ENCODE measurements around the gene ZFYVE28. TPM values are rescaled to one million over a fixed set of nuclear protein-coding genes. Genes with fewer than 3 reads are reported as not detected.
A peak's percentile ranks its signal among the peaks of the same experiment; 100 is the strongest.

The ZFYVE28 gene
- total RNA-seq, 2 donors from 2014 or later, result 29.6 to 31.6 TPM

GRCh38 chr4:2292646-2293108 is 125.8 kb downstream of the ZFYVE28 start:
- Histone ChIP-seq H3K9me3 (no peaks in the 10 kb centered on the region), H3K4me3 (no peak overlapping the region), H3K4me1 (no peaks in the 10 kb centered on the region), H3K9ac (ENCODE audit: low read depth in 2 of 2, low read length in 2 of 2) (no peak overlapping the region), H3K36me3 (no peaks in the 10 kb centered on the region), H3K27me3 (no peaks in the 10 kb centered on the region), H3K27ac (no peak overlapping the region)
- no peak for TF ChIP-seq CTCF (IDR thresholded peaks at IDR 0.05)
- intact Hi-C loops (cut with DNase I), result no loop called here
- no peak for DNase-seq

DNA sequence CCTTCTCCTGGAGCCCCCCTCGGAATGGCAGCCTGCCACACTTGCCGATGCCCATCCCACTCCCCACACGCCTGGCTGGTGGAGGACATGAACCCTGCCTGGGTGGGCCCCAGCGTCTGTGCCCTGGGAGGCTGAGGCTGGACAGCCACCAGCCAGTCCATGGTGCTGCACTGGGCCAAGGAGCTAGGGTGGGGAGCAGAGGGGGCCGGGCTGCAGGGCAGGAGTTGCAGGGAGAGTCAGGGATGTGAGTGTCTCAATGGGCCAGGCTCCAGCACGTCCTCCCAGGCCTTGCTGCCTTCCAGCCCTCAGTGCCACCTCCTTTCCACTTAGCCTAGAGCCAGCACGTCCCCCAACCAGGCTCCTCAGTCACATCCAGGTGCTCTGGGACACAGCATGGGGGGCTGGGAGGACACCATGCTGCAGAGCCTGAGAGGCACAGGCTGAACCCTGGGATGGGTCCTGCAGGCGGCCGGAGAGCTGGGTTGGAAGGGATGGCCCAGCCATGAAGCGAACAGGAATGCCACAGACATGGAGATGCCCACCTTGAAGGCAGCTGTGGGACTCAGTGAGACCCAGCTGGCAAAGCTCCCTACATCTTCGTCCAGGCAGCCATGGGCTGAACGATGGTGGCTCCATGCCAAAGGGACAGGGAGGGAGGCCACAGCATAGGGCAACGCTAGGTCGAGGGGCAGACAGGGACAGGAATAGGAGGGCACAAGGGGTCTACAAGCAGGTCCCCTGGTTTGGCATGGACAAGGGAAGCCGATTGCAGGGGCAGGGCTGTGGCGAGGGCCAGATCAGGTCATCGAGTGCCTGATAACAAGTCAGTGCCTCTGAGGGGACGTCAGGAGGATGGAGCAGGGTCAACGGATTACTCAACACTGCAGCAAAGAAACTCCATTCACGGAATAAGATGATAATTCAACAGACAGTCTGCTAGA is 126.5 kb downstream of the ZFYVE28 start:
- no peaks in the 10 kb centered on the region for H3K9me3 ChIP-seq
- TF ChIP-seq CTCF (IDR thresholded peaks at IDR 0.05), result no peak
- H3K4me1 ChIP-seq, result no peaks in the 10 kb centered on the region
- H3K27ac ChIP-seq, result no peak overlapping the region
- DNase-seq, result no peak
- H3K27me3 ChIP-seq, result no peaks in the 10 kb centered on the region
- H3K4me3 ChIP-seq, result no peak overlapping the region
- intact Hi-C loops (cut with DNase I), result no loop called here
- no peak overlapping the region for H3K9ac ChIP-seq (ENCODE audit: low read depth in 2 of 2, low read length in 2 of 2)
- no peaks in the 10 kb centered on the region for H3K36me3 ChIP-seq

DNA sequence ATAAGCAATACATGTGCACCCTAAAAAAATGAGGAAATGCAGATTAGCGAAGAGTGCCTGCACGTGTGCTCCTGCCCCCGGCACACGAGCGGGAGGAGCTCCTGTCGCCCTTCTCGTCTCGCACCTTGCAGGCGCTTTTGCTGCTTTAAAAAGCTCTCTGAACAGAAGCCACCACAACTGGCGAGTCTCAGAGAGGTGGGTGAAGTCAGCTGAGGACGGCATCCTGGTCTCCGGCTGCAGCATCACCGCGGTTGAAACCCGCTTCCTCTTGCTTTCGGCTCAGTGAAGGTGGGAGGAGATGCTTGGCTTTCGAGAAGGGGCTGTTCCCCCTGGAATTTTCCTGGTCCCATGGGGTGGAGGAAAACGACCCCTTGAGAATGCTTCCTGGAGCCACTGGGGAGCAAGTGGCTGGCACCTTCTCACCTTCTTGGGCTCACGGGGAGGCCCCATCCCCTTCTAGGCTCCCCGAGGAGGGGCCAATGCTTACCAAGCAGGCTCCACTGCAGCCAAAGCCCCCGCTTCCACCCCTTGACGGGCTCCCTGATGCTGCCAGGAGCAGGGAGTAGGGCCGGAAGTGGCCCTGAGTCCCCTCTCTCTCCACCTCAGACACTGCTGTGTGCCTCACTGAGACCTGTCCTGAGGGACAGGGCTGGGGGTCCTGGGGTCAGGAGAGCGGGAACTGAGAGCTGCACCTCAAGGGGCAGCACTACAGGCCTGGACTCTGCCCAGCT is 127.3 kb downstream of the ZFYVE28 start:
- no peaks in the 10 kb centered on the region for H3K4me1 ChIP-seq
- no peak overlapping the region for H3K4me3 ChIP-seq
- no peak for TF ChIP-seq CTCF (IDR thresholded peaks at IDR 0.05)
- no peaks in the 10 kb centered on the region for H3K27me3 ChIP-seq
- no peak for DNase-seq
- H3K9ac ChIP-seq (ENCODE audit: low read depth in 2 of 2, low read length in 2 of 2), result no peak overlapping the region
- H3K36me3 ChIP-seq, result no peaks in the 10 kb centered on the region
- no peaks in the 10 kb centered on the region for H3K9me3 ChIP-seq
- intact Hi-C loops (cut with DNase I), result no loop called here
- no peak overlapping the region for H3K27ac ChIP-seq

- H3K9ac ChIP-seq (ENCODE audit: low read depth in 2 of 2, low read length in 2 of 2), result no peak overlapping the region
- no peak for TF ChIP-seq CTCF (IDR thresholded peaks at IDR 0.05)
- intact Hi-C loops (cut with DNase I), result no loop called here
- H3K9me3 ChIP-seq, result no peaks in the 10 kb centered on the region
- no peaks in the 10 kb centered on the region for H3K4me1 ChIP-seq
- H3K4me3 ChIP-seq, result no peak overlapping the region
- H3K27me3 ChIP-seq, result no peaks in the 10 kb centered on the region
- no peak overlapping the region for H3K27ac ChIP-seq
- DNase-seq, result no peak
- no peaks in the 10 kb centered on the region for H3K36me3 ChIP-seq
Measured at GRCh38 chr4:2290488-2290887, 128.0 kb downstream of the ZFYVE28 start.

DNA sequence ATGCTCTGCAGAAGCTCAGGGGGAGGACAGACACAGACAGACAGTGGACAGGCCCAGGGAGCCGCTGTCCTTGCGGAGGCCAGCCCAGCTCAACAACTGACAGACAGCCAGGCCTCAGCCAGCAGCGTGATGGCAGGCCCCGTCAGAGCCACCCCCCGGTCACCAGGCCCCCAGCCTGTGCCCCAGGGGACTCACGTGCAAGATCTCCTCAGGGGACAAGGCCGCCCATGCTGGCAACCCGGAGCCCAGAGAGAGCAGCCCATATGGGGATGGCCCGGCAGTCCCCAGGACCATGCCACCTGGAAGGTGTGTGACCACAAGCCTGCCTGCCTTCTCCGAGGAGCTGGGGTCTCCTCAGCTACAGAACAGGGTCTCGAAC is 128.5 kb downstream of the ZFYVE28 start:
- Histone ChIP-seq H3K4me3 (no peak overlapping the region), H3K27ac (no peak overlapping the region), H3K9ac (ENCODE audit: low read depth in 2 of 2, low read length in 2 of 2) (peak overlapping the region in 1 of 2 donors; percentile 12), H3K27me3 (no peaks in the 10 kb centered on the region), H3K36me3 (no peaks in the 10 kb centered on the region), H3K4me1 (no peaks in the 10 kb centered on the region), H3K9me3 (no peaks in the 10 kb centered on the region)
- TF ChIP-seq CTCF (IDR thresholded peaks at IDR 0.05), result no peak
- intact Hi-C loops (cut with DNase I), result no loop called here
- no peak for DNase-seq

Measured in colonic mucosa (tissue), 4 donors.